ENCODE data around the gene ZNF667. TPM values are rescaled to one million over a fixed set of nuclear protein-coding genes. Genes with fewer than 3 reads are reported as not detected.
A peak's percentile ranks its signal among the peaks of the same experiment; 100 is the strongest.

Gene ZNF667
- total RNA-seq, result not detected

- Mint-ChIP-seq H3K27me3 (peaks cover 20% of the 10 kb centered on the region), H3K36me3 (peaks cover 35% of the 10 kb centered on the region), H3K9me3 (peaks cover 74% of the 10 kb centered on the region), H3K4me1 (ENCODE audit: low read depth) (peaks cover 9% of the 10 kb centered on the region), H3K4me3 (peak within 1 kb of the TSS; percentile 71), H3K27ac (no peak within 1 kb of the TSS)
- intact Hi-C loops (cut with micrococcal nuclease), result no loop called here
- POLR2A ChIA-PET, result no interaction called here
- DNase-seq, result peak; percentile 9
- CTCF ChIA-PET, result no interaction called here
These were observed at the start of gene ZNF667 for GRCh38 chr19:56476651-56477428. ZNF667 (minus strand) TSS chr19:56477345; CDS start chr19:56462370, 14,975 bp downstream.

- intact Hi-C loops (cut with micrococcal nuclease), result no loop called here
- Mint-ChIP-seq H3K4me1 (ENCODE audit: low read depth) (no peaks in the 10 kb centered on the region), H3K36me3 (peaks cover 39% of the 10 kb centered on the region), H3K9me3 (peaks cover 89% of the 10 kb centered on the region), H3K4me3 (no peak overlapping the region), H3K27me3 (peaks cover 1% of the 10 kb centered on the region), H3K27ac (no peak overlapping the region)
- POLR2A ChIA-PET, result no interaction called here
- DNase-seq, result no peak
- CTCF ChIA-PET, result no interaction called here
These were observed 48.2 kb upstream of the ZNF667 start for GRCh38 chr19:56525214-56525860.

- no peak for DNase-seq
- Mint-ChIP-seq H3K27ac (no peak overlapping the region), H3K4me3 (no peak overlapping the region), H3K27me3 (peaks cover 8% of the 10 kb centered on the region), H3K4me1 (ENCODE audit: low read depth) (peaks cover 5% of the 10 kb centered on the region), H3K9me3 (peaks cover 24% of the 10 kb centered on the region), H3K36me3 (peaks cover 18% of the 10 kb centered on the region)
- POLR2A ChIA-PET, result no interaction called here
- CTCF ChIA-PET, result no interaction called here
- intact Hi-C loops (cut with micrococcal nuclease), result no loop called here
These were observed 31.2 kb upstream of the ZNF667 start for GRCh38 chr19:56508290-56508778.

GRCh38 chr19:56507446-56508289, 30.5 kb upstream of the ZNF667 start, which contains the start of gene ZNF471:
ZNF471 (plus strand) TSS chr19:56507855; CDS start chr19:56511572, 3,717 bp downstream.
- intact Hi-C loops (cut with micrococcal nuclease), result no loop called here
- H3K9me3 Mint-ChIP-seq, result peaks cover 24% of the 10 kb centered on the region
- CTCF ChIA-PET, result no interaction called here
- H3K36me3 Mint-ChIP-seq, result peaks cover 20% of the 10 kb centered on the region
- peak within 1 kb of the TSS; percentile 33 for H3K4me3 Mint-ChIP-seq
- DNase-seq, result peak; percentile 79
- peaks cover 5% of the 10 kb centered on the region for H3K4me1 Mint-ChIP-seq (ENCODE audit: low read depth)
- peak within 1 kb of the TSS; percentile 72 for H3K27ac Mint-ChIP-seq
- peaks cover 8% of the 10 kb centered on the region for H3K27me3 Mint-ChIP-seq
- POLR2A ChIA-PET, result no interaction called here

- ChIA-PET CTCF (no interaction called here), POLR2A (no interaction called here)
- Mint-ChIP-seq H3K4me3 (no peak overlapping the region), H3K36me3 (peaks cover 24% of the 10 kb centered on the region), H3K27ac (no peak overlapping the region), H3K4me1 (ENCODE audit: low read depth) (peaks cover 5% of the 10 kb centered on the region), H3K27me3 (peaks cover 8% of the 10 kb centered on the region), H3K9me3 (peaks cover 44% of the 10 kb centered on the region)
- intact Hi-C loops (cut with micrococcal nuclease), result no loop called here
- DNase-seq, result no peak
These were observed 27.4 kb upstream of the ZNF667 start for GRCh38 chr19:56504581-56504980.

- POLR2A ChIA-PET, result no interaction called here
- Mint-ChIP-seq H3K27me3 (no peaks in the 10 kb centered on the region), H3K4me3 (no peak overlapping the region), H3K4me1 (ENCODE audit: low read depth) (no peaks in the 10 kb centered on the region), H3K36me3 (no peaks in the 10 kb centered on the region), H3K27ac (no peak overlapping the region), H3K9me3 (peaks cover 74% of the 10 kb centered on the region)
- intact Hi-C loops (cut with micrococcal nuclease), result no loop called here
- CTCF ChIA-PET, result no interaction called here
- DNase-seq, result no peak
These were observed 14.3 kb upstream of the ZNF667 start for GRCh38 chr19:56491399-56491798.

- peaks cover 20% of the 10 kb centered on the region for H3K27me3 Mint-ChIP-seq
- H3K36me3 Mint-ChIP-seq, result peaks cover 31% of the 10 kb centered on the region
- H3K27ac Mint-ChIP-seq, result no peak overlapping the region
- peaks cover 9% of the 10 kb centered on the region for H3K4me1 Mint-ChIP-seq (ENCODE audit: low read depth)
- DNase-seq, result peak; percentile 27
- POLR2A ChIA-PET, result no interaction called here
- CTCF ChIA-PET, result no interaction called here
- intact Hi-C loops (cut with micrococcal nuclease), result no loop called here
- H3K4me3 Mint-ChIP-seq, result peak overlapping the region; percentile 71
- peaks cover 71% of the 10 kb centered on the region for H3K9me3 Mint-ChIP-seq
These were observed 539 bp upstream of the ZNF667 start for GRCh38 chr19:56477429-56478338.

GRCh38 chr19:56476093-56476492, 1.1 kb downstream of the ZNF667 start:
- peaks cover 20% of the 10 kb centered on the region for H3K27me3 Mint-ChIP-seq
- H3K4me3 Mint-ChIP-seq, result no peak overlapping the region
- H3K27ac Mint-ChIP-seq, result no peak overlapping the region
- peaks cover 78% of the 10 kb centered on the region for H3K9me3 Mint-ChIP-seq
- CTCF ChIA-PET, result no interaction called here
- peaks cover 9% of the 10 kb centered on the region for H3K4me1 Mint-ChIP-seq (ENCODE audit: low read depth)
- H3K36me3 Mint-ChIP-seq, result peaks cover 35% of the 10 kb centered on the region
- POLR2A ChIA-PET, result no interaction called here
- intact Hi-C loops (cut with micrococcal nuclease), result no loop called here
- DNase-seq, result no peak

- no peak overlapping the region for H3K4me3 Mint-ChIP-seq
- peaks cover 9% of the 10 kb centered on the region for H3K4me1 Mint-ChIP-seq (ENCODE audit: low read depth)
- ChIA-PET CTCF (no interaction called here), POLR2A (no interaction called here)
- H3K27me3 Mint-ChIP-seq, result peaks cover 17% of the 10 kb centered on the region
- intact Hi-C loops (cut with micrococcal nuclease), result no loop called here
- peaks cover 32% of the 10 kb centered on the region for H3K36me3 Mint-ChIP-seq
- no peak overlapping the region for H3K27ac Mint-ChIP-seq
- peaks cover 81% of the 10 kb centered on the region for H3K9me3 Mint-ChIP-seq
- DNase-seq, result no peak
These were observed 2.8 kb downstream of the ZNF667 start for GRCh38 chr19:56474308-56474707.

- peaks cover 68% of the 10 kb centered on the region for H3K9me3 Mint-ChIP-seq
- no peak overlapping the region for H3K4me3 Mint-ChIP-seq
- DNase-seq, result no peak
- no peak overlapping the region for H3K27ac Mint-ChIP-seq
- H3K4me1 Mint-ChIP-seq (ENCODE audit: low read depth), result no peaks in the 10 kb centered on the region
- peaks cover 27% of the 10 kb centered on the region for H3K36me3 Mint-ChIP-seq
- intact Hi-C loops (cut with micrococcal nuclease), result no loop called here
- POLR2A ChIA-PET, result no interaction called here
- CTCF ChIA-PET, result no interaction called here
- no peaks in the 10 kb centered on the region for H3K27me3 Mint-ChIP-seq
These were observed 35.8 kb downstream of the ZNF667 start for GRCh38 chr19:56441206-56441792.

- ChIA-PET CTCF (no interaction called here), POLR2A (no interaction called here)
- Mint-ChIP-seq H3K9me3 (peaks cover 85% of the 10 kb centered on the region), H3K27ac (no peak overlapping the region), H3K27me3 (no peaks in the 10 kb centered on the region), H3K4me3 (no peak overlapping the region), H3K4me1 (ENCODE audit: low read depth) (no peaks in the 10 kb centered on the region), H3K36me3 (peaks cover 69% of the 10 kb centered on the region)
- intact Hi-C loops (cut with micrococcal nuclease), result no loop called here
- DNase-seq, result no peak
These were observed 53.2 kb downstream of the ZNF667 start for GRCh38 chr19:56423985-56424353.
